HS-5 (cell line): ENCODE results near the gene GRAMD1B.
A peak's percentile ranks its signal among the peaks of the same experiment; 100 is the strongest.
"Not testable (repeated sequence)": the region's sequence is repeated elsewhere in the genome, so short reads cannot be mapped to it uniquely, and the experiment has no call there.

ENCODE experiments used
- DNase-seq: peaks from one replicate; pipeline ENCODE4 v3.0.0-alpha.2; 2012; ENCODE audit warnings: low read depth

Gene GRAMD1B

DNA sequence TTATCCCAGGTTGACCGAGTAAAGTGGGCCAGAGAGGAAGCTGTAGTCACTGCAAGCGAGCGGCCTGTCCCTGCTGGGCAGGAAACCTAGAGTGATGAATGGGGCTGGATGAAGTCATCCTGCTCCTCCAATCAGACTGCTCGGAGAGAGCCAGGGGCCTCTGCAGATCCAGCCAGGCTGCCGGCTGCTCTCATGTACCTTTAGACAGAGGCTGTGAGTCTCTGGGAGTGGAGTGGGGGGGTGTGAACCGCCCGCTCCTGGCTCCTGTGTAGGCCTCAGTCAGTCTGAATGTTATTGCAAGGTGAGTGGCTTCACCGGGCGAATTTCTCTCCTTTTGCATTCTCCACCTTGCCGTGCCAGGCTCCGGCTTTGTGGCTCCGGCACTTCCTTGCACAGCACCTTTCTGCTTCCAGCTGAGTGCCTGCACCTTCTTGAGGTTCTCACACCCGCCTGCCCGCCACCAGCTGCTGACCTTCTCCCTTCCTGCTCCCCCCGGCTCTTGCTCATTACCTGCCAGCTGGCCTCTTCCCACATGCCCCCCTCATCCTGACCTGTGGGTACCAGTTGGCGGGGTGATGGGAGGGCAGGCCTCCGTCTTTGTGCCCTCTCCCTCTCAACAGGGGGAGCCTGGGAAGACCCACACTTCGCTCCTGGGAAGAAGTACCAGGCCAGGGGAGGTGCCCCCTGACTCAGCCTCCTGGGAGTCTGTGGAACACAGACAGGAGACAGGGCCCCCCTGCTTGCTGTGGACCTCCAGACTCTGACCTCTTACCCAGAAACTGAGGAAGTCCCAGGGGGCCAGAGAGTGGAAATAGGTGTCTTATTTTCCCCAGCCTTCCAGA is 79.9 kb downstream of the GRAMD1B start:
- DNase-seq = no peak

DNA sequence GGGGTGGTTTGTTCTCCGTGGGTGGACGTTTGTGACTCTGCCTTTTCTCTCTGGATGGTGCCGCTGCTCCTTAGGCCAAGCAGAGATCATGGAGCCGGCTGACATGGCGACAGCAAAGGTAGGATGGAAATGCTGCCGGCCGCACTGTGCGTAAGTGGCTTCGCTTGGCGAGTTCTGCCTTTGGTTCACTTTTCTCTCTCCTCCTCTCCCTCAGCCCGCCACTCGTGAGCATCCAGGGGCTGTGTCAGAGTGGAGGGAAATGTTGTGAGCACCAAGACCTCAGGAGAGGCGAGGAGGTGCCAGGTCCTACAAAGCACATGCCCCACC is 80.5 kb downstream of the GRAMD1B start:
- DNase-seq = no peak

DNA sequence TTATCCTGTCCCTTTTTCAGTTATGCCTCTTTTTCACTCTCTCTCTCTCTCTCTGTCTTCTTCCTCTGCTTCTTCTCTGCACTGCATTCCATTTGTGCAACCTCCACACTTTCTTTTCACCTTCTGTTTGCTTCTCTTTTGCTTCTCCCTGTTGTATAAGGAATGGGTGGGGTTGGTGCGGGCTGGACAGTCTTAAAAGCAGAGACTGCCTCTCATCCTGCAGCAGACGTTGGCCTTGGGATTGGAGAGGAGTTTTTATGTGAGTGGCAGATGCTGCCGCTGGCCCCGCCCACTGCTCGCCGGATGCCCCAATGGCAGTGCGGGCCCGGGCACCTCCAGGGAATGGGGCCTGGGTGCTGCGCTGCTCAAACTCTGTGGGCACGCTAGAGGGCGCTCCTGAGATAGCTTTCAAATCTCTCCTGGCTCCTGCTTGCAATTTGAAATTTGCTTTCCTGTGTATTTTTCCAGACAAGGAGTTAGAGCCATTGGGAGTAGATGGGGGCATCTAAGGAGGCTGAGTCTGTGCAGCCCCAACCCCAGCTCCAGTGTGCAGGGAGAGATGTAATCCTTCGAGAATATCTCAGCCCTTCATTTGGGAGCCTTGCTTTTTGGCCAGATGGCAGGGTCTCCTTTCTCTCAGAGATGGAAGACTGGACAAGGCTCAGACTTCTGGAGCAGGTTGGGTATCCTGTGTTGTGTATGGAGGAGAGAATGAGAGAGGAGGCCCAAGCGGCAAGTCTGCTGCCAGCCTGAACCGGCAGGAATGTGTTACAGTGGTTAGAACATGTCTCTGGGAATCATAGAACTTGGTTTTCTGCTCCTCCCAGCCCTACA is 81.2 kb downstream of the GRAMD1B start:
- peak; percentile 58 for DNase-seq

DNA sequence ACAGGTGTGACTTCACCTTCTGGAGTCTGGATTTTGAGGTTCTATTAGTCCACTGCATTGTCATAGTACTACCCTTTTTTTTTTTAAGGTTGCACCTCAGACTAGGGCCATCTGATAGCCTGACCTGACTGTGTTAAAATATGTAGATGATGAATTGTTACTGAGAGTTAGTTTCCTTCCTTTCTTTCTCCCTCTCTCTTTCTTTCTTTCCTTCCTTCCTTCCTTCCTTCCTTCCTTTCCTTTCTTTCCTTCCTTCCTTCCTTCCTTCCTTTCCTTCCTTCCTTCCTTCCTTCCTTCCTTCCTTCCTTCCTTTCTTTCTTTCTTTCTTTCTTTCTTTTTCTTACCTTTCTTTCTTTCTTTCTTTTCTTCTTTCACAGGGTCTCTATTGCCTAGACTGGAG is 83.2 kb downstream of the GRAMD1B start:
- DNase-seq = not testable (repeated sequence)

DNA sequence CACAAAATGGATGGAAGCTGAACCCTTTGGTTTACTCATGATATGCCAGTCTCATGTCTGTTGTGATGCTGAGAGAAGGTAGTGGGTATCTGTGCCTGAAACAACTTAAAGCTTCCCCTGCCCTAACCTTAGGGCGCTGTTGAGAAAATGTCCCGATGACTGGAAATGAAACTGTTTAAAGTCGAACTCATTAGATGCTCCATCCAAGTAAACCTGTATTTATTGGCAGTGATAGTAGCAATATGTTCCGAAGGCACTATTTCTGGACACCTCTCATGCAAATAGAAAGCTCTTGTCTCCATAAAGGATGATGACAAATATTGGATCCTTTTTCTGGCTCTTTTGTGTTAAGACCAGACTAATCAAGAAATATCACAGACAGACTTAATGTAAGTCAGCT is 86.2 kb downstream of the GRAMD1B start:
- DNase-seq = no peak

DNA sequence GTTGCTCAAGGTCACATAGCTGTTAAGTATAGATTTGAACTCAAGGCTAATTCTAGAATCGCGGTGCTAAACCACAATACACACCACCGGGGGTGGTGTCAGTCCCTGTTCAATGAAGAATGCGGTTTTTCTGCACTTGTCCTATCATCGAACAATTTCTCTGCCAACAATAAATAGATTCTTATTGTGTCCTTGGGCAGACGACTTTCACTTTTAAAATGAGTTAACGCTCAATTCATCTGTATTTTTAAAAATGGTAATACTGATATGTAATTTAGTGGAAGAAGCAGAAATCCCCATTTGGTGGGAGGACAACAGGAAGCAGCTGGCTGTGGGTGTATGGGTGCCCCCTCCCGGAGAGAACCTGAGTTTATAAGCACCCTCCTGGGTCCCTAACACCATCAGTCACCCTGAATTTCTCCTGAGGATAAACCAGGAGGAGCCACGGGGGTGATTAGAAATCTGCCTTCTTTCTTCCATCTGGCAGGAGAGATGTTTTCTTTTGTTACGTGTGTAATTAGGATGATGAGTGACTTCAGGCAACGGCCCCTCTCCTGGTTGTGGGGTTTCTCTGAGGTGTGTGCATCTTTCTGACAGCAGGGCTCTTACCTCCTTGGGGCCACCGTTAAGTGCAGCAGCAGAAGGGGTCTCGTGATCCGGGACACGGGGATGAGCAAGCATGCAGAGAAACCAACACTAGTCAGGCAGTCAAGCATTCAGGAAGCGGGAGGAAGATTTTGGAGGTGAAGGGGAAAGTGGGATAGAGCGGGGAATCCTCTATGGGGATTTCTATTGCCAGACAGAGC is 87.7 kb downstream of the GRAMD1B start:
- DNase-seq = no peak

DNA sequence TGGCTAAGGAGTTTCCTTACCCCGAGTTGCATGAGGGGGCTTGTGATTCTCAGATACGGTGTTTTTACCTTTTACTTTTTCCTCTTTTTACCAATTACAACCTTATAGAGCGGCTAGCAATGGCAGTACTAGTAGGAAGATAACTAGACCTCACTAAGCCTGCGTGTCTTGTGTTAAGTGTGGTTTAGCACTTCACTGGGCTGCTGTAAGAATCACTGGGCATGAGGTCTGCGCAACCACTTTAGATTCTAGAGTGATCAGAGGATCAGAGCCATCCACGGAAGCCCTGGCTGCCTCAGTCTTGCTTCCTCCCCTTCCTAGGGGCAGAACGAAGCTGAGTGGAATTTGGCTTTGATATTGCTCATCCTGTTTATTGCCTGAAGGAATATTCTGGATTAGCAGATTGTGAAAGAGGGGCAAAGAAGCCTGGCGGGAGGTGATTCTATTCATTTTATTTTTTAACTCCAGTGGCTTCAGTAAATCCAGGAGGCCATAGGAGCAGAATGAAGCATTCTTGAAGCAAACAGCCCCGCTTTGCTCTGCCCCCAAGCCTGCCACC is 88.5 kb downstream of the GRAMD1B start:
- DNase-seq = no peak

DNA sequence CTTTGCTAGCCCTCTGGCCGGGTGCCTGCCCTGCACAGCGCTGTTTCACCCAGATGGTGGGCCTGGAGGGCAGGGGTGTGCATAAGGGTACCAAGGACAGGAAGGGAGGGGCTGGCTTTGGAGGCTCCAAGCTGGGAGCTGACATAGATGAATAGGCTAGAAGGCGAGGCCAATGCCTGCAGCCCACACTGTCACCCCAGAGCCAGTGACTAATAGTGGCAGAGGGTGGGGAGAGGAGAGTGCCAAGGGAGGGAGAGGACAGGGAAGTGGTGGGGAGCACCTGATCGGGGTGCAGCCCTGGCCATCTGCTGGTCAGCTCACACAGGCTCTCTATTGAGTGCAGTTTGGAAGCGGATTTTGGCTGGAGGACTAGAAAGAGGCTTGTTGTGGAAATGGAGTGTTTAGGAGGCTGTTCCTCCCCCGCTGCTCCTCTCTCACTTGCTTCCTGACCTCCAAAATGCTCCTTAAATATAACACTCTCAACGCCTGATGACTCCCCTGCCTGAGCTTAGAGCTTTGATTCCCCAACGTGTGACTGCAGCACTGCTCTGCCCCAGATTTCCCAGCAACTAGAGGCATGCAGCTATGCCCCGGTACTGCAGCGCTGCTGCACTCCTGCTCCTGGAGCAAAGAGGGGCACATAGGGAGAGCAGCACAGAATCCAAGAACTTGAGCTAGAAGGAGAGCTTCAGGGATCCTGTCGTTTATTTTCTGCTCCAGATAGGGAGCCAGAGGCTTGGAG is 89.2 kb downstream of the GRAMD1B start:
- DNase-seq = no peak

DNA sequence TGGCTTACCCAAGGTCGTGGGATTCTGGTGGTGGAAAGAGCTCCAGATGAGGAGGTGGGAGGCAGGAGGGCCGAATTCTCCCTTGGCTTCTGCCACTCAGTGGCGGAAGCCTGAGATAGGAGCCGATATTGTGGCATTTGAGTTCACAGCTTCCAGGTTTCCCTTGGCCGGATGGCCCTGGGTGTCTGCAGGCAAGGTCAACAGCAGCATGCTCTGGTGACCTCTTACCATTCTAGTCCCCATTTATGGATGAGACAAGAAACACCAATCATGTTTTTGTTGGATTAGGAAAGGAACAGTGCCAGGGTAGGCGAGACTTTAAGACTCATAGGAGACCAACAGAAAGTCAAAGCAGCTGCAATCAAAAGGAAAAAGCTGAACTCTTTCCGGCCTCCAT is 89.7 kb downstream of the GRAMD1B start:
- no peak for DNase-seq

DNA sequence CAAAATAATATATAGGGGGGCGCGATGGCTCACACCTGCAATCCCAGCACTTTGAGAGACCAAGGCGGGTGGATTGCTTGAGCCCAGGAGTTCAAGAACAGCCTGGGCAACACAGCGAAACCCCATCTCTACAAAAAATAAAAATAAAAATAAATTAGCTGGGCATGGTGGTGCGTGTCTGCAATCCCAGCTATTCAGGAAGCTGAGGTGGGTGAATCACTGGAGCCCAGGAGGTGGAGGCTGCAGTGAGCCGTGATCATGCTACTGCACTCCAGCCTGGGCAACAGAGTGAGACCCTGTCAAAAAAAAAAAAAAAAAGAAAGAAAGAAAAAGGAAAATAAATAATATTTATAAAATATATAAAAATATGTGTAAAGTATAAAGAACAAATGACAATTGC is 90.4 kb downstream of the GRAMD1B start:
- not testable (repeated sequence) for DNase-seq

DNA sequence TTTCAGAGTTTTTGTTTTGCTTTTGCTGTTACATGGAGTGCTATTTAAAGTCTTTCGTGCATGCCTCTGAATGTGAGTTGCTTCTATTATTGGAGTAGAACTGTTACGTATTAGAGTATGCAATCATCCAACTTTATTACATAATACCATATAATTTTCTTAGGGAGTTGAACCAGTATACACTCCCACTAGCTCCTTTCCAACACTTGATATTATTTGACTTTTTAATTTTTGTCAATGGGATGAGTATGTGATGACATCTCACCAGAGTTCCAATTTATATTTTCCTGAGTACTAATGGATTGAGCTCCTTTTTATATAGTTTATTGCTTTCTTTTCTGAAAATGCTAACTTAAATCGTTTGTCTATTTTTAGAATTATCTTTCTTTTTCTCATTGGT is 90.9 kb downstream of the GRAMD1B start:
- no peak for DNase-seq

DNA sequence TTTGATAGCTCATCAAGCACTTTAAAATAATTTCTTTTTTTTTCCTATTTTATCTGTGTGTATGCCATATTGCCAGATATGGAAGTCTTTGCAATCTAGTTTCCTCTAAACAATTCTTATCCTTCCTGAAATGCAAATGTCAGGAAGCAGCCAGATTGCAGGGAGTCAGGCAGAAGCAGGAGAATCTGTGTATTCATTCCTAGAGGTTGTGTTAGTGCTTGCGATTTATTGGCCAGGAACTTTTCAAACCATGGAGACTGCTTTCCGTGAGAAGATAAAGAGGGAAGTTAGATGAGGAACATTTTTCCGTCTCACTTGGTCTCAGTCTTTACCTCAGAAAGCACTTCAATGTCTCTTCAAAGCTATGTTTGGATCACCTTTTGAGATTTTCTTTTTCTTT is 91.9 kb downstream of the GRAMD1B start:
- no peak for DNase-seq

DNA sequence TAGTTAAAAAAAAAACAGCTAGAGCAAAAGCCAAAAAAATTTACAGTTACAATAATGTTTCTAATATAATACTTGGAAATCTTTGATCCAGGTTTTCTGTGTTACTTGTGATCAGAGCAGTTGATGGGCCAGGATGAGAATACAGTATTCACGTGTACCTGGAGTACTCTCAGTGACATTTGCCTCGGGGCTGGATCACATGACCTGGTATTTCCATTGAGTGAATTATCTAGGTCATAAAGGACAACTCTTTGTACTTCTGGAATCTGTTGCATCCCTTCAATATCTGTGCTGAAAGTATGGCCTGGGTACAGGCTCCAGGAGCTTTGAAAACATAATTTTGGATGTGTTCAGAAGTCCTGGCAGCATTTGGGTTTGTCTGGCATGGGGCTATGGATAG is 93.5 kb downstream of the GRAMD1B start:
- DNase-seq = no peak

DNA sequence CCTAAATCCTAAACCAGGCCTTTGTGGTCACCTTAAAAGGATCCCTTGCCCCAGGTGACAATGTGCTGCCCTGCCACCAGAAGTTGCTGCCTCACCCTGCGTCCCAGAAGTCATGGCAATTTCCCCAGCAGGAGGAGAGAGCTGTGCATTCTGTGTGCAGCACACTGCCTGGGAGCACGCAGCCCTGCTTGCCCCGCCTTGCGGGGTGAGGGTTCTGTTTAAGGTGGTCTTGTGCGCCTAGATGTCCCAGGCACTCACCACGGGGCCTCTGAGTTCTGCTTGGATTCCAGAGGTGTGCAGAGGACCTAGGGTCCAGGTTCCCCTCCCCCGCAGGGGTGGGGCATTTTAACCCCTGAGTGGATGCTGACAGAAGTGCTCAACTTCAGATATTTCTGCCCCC is 95.0 kb downstream of the GRAMD1B start:
- no peak for DNase-seq

DNA sequence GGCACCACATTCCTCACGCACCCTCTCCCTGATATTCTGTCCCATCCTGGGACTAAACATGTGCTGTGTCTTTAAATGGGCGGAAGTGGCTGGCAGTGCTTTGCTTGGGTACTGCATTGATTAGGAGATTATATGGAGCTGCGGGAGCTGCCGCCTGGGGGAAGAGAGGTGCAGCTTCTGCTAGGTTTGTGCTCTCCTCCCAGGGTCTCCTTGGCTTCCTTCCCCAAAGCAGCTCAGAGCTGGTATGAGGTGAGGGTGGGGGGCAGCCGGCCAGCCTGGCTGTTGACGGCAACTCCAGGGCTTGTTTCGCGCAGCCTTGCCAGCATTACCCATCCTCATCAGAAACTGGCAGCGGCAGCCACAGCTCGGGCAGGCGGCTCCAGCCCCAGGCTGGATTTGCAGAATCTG is 95.4 kb downstream of the GRAMD1B start:
- DNase-seq = no peak

DNA sequence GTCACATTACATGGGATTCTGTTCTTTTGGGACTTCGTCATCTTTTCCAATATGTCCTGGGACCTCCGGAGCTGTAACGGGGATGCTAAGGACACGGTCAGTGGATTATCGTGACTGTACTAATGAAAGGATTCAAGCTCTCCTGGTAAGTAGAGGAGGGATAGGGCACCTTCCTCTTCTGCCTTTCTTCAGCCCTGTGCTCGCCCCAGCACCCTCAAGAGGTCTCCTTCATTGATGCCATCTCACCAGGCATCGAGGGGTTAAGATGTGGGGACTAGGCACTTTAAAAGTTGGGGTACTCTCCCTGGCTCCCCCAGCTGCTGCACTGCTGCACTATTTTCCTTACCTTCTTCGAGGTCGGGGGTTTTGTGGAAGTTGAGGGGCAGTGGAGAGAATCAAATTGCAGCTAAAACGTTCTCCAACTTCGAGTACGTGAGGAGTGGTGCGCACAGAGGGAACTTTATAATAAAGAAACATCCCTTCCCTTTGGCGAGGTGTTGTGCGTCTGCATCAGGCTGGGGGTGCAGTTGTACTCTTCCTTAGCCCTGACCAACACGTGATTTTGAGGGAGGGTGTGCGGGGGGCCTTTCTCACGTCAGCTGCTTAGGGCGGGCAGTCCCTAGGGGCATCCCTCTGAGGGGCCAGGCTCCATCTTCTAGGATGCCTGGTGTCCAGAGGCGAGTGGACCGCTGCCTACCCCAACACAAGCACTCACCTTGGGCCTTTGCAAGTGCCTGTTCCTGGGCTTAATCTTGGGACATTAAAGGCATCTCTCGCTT is 96.1 kb downstream of the GRAMD1B start:
- no peak for DNase-seq

DNA sequence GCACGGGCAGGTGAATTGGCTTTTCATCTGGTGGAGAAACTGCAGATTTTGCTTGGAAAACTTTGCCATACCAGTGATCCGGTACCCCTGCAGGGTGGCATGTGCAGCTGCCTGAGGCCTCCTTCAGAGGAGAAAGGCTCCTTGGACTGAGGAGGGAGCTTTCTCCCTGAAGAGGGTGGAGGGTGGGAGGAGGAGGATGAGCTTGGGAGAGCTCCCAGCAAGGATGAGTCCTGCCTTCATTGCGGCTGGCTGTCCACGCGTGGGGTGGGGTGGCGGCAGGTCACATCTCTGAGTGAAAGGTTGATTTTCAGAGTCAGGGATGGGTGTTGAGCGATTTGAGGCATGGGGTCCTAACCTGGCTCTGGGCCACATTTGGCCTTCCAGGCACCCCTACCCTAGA is 96.8 kb downstream of the GRAMD1B start:
- DNase-seq = no peak

DNA sequence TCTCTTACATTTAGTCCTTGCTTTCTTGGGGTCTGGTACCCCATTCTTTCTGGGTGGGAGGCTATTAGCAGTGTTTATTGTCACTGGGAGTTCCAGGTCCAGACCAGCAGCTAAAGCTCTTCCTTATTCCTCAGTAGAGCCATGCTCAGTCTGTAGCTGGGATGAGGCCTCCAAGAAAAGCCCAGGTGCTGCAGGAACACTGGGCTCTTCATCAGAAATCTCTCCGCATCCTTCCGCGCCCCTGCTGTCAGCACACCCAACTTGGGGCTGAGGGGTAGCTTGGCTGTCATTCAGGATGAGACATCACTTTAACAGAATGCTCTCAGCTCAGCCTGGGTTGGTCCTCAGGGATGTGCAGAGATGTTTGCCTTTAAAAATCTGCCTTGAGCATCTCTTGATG is 97.5 kb downstream of the GRAMD1B start:
- DNase-seq = no peak

DNA sequence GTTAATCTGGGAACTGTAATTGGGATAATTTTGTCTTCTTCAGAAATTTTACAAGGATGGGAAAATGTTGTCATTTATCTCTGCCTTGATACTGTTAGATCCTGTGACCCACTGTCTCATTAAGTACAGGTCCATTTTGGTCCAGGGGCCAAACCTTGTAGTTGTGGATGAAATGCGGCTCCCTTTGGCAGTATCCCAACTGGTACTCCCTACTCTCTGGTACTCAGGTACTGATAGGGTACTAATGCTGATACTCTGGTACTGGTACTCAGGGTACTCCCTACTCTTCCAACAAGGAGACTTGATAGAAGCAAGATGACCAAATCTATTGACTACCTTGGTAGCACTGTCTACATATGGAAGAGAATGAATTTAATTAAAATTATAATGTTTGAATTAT is 97.9 kb downstream of the GRAMD1B start:
- no peak for DNase-seq

DNA sequence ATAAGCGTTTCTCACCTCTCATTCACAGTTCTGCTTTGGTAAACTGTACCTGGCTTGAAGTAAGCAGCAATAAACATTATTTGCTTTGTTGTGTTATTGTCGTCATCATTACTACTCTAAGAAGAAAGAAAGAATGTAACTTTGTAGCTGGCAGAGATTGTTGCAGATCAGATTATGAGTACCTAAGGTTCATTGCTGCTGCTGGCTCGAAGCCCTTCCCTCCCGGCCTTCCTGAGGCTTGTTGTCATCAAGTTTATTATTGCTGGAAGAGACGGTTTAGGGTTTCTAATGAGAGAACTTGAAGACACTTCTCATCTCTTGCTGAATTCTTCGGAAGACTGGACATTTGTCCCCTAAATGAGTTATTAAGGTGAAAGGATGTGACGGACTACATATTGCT is 101.3 kb downstream of the GRAMD1B start:
- DNase-seq = no peak

DNA sequence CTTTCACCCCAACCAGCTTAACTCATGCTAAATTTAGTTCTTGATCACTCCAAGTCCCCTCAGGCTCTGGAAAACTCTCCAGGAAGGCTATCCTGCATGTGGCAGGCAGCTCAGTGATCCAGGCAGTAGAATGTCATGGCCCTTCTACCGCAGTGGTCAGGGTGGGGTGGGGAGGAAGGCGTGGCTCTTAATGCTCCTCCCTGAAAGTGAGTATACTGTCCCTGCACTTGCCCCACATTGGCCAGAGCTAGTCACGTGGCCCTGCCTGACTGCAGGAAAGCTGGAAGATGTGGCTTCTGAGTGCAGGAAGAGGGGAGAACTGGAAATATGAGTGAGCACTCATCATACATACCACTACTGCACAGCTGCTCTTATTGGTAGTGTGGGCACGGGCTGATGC is 102.1 kb downstream of the GRAMD1B start:
- no peak for DNase-seq
